Gastrocnemius medialis (tissue), 4 donors: Measurements from ENCODE around the gene C10orf95.

Source experiments
- POLR2A ChIP-seq, 2 donors: fragments of 450-650 bp; IDR thresholded peaks; one replicate each; pipeline ENCODE4 v1.6.1; 2017; ENCODE audit warnings: antibody characterized with exemption in 2 of 2, mild to moderate bottlenecking in 2 of 2, moderate library complexity in 2 of 2
- TF ChIP-seq, protein P1 (sequence below), 5 experiments: fragments of 450-650 bp in 3 of 5; fragments of 200-600 bp in 2 of 5; sonication (generic) in 2 of 5; IDR thresholded peaks in 4 of 5; conservative IDR thresholded peaks in 1 of 5; 1 replicate in 4 of 5; 2 replicates in 1 of 5; pipeline ENCODE4 v1.5.1; 2016 to 2019; ENCODE audit warnings: antibody characterized with exemption in 5 of 5, mild to moderate bottlenecking in 3 of 5, moderate library complexity in 3 of 5

DNA sequence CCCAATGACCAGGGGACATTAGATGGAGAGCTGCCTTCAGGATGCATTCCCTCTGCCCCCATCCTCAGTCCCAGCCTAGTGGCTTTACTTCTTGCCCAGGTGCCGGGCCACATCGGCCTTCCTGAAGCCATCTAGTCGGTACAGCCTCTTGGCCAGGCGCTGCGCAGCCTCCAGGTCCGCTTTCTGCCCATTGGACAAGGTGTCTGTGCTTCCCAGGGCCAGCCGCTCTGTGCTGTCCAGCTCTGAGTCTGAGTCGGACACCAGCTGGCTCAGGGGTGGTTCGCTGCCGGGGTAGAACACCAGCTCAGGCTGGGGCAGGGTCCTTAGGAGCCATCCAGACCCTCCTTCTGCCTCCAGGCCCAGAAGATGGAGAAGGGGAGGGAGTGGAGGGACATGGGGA, 39.0 kb downstream of the C10orf95 start:
- TF ChIP-seq, protein P1, sequence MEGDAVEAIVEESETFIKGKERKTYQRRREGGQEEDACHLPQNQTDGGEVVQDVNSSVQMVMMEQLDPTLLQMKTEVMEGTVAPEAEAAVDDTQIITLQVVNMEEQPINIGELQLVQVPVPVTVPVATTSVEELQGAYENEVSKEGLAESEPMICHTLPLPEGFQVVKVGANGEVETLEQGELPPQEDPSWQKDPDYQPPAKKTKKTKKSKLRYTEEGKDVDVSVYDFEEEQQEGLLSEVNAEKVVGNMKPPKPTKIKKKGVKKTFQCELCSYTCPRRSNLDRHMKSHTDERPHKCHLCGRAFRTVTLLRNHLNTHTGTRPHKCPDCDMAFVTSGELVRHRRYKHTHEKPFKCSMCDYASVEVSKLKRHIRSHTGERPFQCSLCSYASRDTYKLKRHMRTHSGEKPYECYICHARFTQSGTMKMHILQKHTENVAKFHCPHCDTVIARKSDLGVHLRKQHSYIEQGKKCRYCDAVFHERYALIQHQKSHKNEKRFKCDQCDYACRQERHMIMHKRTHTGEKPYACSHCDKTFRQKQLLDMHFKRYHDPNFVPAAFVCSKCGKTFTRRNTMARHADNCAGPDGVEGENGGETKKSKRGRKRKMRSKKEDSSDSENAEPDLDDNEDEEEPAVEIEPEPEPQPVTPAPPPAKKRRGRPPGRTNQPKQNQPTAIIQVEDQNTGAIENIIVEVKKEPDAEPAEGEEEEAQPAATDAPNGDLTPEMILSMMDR (IDR thresholded peaks at IDR 0.05 in 4 of 5, conservative IDR thresholded peaks at IDR 0.05 in 1 of 5) = no peak
- no peak for TF ChIP-seq POLR2A (IDR thresholded peaks at IDR 0.05)
